Measurements from ENCODE around the gene BIRC6. TPM values are rescaled to one million over a fixed set of nuclear protein-coding genes. Genes with fewer than 3 reads are reported as not detected.

Gene BIRC6
- total and polyA plus RNA-seq, 2 of the 8 experiments (the other 6 are each of a cell fraction or from before 2014, with no cell fraction given): 32.5 to 69.5 TPM

DNA sequence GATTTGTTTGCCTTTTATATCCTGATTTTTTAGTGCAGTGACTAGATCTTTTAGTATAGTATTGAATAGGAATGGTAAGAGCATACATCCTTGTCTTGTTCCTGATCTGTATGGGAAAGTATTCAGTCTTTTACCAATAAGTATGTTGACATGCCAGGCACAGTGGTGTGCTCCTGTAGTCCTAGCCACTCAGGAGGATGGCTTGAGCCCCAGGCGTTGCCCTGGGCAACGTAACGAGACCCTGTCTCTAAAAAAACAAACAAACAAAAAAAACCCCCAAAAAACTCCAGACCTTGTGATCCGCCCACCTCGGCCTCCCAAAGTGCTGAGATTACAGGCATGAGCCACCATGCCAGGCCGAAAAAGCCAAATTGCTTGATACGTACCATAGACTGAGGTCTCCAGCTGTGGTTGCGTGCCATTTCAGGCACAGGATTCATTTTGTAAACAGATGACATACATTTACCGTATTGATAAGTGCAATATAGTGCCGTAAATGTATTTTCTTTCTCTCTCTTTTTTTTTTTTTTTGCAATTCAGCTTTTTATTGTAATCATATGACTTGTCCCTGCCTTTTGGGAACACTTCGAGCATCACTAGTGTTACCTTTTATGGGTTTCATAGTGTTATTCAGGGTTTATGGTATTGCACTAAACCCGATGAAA lies 18.5 kb downstream of the BIRC6 start (continued):
- TF ChIP-seq, protein P1, sequence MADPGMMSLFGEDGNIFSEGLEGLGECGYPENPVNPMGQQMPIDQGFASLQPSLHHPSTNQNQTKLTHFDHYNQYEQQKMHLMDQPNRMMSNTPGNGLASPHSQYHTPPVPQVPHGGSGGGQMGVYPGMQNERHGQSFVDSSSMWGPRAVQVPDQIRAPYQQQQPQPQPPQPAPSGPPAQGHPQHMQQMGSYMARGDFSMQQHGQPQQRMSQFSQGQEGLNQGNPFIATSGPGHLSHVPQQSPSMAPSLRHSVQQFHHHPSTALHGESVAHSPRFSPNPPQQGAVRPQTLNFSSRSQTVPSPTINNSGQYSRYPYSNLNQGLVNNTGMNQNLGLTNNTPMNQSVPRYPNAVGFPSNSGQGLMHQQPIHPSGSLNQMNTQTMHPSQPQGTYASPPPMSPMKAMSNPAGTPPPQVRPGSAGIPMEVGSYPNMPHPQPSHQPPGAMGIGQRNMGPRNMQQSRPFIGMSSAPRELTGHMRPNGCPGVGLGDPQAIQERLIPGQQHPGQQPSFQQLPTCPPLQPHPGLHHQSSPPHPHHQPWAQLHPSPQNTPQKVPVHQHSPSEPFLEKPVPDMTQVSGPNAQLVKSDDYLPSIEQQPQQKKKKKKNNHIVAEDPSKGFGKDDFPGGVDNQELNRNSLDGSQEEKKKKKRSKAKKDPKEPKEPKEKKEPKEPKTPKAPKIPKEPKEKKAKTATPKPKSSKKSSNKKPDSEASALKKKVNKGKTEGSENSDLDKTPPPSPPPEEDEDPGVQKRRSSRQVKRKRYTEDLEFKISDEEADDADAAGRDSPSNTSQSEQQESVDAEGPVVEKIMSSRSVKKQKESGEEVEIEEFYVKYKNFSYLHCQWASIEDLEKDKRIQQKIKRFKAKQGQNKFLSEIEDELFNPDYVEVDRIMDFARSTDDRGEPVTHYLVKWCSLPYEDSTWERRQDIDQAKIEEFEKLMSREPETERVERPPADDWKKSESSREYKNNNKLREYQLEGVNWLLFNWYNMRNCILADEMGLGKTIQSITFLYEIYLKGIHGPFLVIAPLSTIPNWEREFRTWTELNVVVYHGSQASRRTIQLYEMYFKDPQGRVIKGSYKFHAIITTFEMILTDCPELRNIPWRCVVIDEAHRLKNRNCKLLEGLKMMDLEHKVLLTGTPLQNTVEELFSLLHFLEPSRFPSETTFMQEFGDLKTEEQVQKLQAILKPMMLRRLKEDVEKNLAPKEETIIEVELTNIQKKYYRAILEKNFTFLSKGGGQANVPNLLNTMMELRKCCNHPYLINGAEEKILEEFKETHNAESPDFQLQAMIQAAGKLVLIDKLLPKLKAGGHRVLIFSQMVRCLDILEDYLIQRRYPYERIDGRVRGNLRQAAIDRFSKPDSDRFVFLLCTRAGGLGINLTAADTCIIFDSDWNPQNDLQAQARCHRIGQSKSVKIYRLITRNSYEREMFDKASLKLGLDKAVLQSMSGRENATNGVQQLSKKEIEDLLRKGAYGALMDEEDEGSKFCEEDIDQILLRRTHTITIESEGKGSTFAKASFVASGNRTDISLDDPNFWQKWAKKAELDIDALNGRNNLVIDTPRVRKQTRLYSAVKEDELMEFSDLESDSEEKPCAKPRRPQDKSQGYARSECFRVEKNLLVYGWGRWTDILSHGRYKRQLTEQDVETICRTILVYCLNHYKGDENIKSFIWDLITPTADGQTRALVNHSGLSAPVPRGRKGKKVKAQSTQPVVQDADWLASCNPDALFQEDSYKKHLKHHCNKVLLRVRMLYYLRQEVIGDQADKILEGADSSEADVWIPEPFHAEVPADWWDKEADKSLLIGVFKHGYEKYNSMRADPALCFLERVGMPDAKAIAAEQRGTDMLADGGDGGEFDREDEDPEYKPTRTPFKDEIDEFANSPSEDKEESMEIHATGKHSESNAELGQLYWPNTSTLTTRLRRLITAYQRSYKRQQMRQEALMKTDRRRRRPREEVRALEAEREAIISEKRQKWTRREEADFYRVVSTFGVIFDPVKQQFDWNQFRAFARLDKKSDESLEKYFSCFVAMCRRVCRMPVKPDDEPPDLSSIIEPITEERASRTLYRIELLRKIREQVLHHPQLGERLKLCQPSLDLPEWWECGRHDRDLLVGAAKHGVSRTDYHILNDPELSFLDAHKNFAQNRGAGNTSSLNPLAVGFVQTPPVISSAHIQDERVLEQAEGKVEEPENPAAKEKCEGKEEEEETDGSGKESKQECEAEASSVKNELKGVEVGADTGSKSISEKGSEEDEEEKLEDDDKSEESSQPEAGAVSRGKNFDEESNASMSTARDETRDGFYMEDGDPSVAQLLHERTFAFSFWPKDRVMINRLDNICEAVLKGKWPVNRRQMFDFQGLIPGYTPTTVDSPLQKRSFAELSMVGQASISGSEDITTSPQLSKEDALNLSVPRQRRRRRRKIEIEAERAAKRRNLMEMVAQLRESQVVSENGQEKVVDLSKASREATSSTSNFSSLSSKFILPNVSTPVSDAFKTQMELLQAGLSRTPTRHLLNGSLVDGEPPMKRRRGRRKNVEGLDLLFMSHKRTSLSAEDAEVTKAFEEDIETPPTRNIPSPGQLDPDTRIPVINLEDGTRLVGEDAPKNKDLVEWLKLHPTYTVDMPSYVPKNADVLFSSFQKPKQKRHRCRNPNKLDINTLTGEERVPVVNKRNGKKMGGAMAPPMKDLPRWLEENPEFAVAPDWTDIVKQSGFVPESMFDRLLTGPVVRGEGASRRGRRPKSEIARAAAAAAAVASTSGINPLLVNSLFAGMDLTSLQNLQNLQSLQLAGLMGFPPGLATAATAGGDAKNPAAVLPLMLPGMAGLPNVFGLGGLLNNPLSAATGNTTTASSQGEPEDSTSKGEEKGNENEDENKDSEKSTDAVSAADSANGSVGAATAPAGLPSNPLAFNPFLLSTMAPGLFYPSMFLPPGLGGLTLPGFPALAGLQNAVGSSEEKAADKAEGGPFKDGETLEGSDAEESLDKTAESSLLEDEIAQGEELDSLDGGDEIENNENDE (IDR thresholded peaks at IDR 0.05; ENCODE audit: insufficient replicate concordance, low read length): no peak

All from H1 (cell line).